ENCODE measurements around the gene APBB2. TPM values are rescaled to one million over a fixed set of nuclear protein-coding genes. Genes with fewer than 3 reads are reported as not detected.

Gene APBB2
- 27.5 and 36.0 TPM in 2 replicates for total RNA-seq

GRCh38 chr4:41214136-41214824 is at the start of gene APBB2:
TSS of gene APBB2 (minus strand) at chr4:41214542. CDS start at chr4:41033254, 181,288 bp downstream.

GRCh38 chr4:41256740-41257256 is 42.5 kb upstream of the APBB2 start, which contains the start of gene UCHL1:
TSS of gene UCHL1 (plus strand) at chr4:41256928. CDS start at chr4:41256977, 49 bp downstream.

Other genes with a start within 250 kb of the APBB2 start
- 13.0 and 71.6 TPM in 2 replicates for gene UCHL1, start 42.4 kb upstream of the APBB2 start, total RNA-seq

Measured in dermis lymphatic vessel endothelial cell (primary cell).